GM10847 (cell line): Measurements from ENCODE around the gene SEC14L5.

Experiments
- POLR2A ChIP-seq: IDR thresholded peaks from 2 replicates; pipeline ENCODE4 v1.6.1; 2011; ENCODE audit not compliant: insufficient read length; ENCODE audit errors: extremely low read depth

SEC14L5 gene

GRCh38 chr16:5028950-5029475 lies 70.9 kb downstream of the SEC14L5 start:
- TF ChIP-seq POLR2A, result no peak

- TF ChIP-seq POLR2A, result no peak
Observed at GRCh38 chr16:5030251-5030870, 72.2 kb downstream of the SEC14L5 start.

- TF ChIP-seq POLR2A, result no peak
Observed at GRCh38 chr16:5031601-5032000, 73.5 kb downstream of the SEC14L5 start.

- no peak for TF ChIP-seq POLR2A
Observed at GRCh38 chr16:5032748-5033167, 74.6 kb downstream of the SEC14L5 start.

GRCh38 chr16:5033256-5034166 lies 75.4 kb downstream of the SEC14L5 start, which contains the start of gene NAGPA:
Gene NAGPA (minus strand): TSS chr16:5033935. CDS start chr16:5033914, 21 bp downstream.
- peak; percentile 58 for TF ChIP-seq POLR2A

- TF ChIP-seq POLR2A, result no peak
Observed at GRCh38 chr16:5034167-5034523, 76.0 kb downstream of the SEC14L5 start.

GRCh38 chr16:5035909-5036227 lies 77.7 kb downstream of the SEC14L5 start:
- no peak for TF ChIP-seq POLR2A

GRCh38 chr16:5036228-5037156 lies 78.4 kb downstream of the SEC14L5 start:
- no peak for TF ChIP-seq POLR2A

GRCh38 chr16:5040451-5040850 lies 82.3 kb downstream of the SEC14L5 start:
- TF ChIP-seq POLR2A, result no peak

- no peak for TF ChIP-seq POLR2A
Observed at GRCh38 chr16:5041600-5042133, 83.5 kb downstream of the SEC14L5 start.

GRCh38 chr16:5042574-5043171 lies 84.5 kb downstream of the SEC14L5 start:
- no peak for TF ChIP-seq POLR2A

- no peak for TF ChIP-seq POLR2A
Observed at GRCh38 chr16:5044011-5044540, 85.9 kb downstream of the SEC14L5 start.

GRCh38 chr16:5045499-5046115 lies 87.5 kb downstream of the SEC14L5 start:
- no peak for TF ChIP-seq POLR2A

GRCh38 chr16:5046914-5047313 lies 88.8 kb downstream of the SEC14L5 start:
- TF ChIP-seq POLR2A, result no peak
